ENCODE results near the gene LIM2.

Gene LIM2

GRCh38 chr19:51394050-51394836 lies 6.5 kb upstream of the LIM2 start:
- DNase-seq = peak; percentile 96

DNA sequence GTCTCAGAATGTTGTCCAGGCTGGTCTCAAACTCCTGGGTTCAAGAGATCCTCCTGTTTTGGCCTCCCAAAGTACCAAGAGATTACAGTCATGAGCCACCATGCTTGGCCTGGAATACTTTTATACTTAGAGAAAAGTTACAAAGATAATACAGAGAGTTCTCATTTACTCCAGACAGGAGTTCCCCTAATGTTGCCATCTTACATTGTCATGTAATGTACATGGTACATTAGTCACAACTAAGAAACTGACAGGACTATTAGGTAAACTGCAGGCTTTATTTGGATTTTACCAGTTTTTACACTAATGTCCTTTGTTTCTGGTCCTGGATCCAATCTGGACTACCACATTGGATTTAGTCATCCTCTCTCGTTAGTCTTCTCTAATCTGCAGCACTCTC lies 4.9 kb upstream of the LIM2 start:
- DNase-seq = no peak

DNA sequence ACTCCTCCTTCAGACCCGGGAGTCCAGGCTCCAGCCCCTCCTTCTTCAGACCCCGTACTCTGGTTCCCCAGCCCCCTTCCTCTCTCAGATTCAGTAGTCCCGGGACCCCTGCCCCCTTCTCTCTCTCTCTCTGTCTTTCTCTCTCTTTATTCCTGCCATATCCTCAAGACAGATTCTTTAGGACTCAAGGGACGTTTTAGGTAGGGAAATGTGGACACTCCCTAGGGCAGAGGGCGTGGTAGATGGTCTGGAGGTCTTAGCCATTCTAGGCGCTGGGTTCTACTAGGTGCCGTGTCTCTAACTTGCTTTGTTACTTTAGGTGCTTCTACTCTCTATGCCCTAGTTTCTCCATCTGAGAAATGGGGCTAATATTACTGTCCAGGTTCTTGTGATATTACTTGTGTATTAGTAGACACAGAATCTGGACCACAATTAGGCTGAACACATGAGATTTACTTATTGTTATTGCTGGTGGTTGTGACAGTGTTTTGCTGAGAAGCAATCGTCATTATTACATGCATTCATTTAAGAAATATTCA lies 3.4 kb upstream of the LIM2 start:
- no peak for DNase-seq

DNA sequence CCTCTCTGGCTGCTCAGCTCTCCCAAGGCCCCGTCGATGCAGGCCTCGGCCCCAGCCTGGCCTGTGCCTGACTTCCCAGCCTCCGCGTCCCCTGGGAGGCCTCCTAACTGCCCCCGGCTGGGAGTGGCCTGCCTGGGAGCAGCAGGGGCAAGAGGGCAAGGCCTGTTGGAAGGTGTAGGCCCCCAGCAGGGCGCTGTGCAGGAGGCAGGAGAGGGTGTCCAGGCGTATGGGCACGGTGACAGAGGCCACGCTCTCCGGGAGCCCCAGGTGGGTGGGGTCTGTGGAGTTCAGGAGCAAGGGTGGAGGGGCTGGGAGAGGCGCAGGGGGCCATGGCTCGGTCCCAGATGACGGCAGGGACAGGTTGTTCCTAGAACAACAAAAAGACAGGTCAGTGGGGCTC lies 1.4 kb upstream of the LIM2 start:
- no peak for DNase-seq

GRCh38 chr19:51386882-51387520 lies 773 bp downstream of the LIM2 start:
- peak; percentile 38 for DNase-seq

- no peak for DNase-seq
Observed at GRCh38 chr19:51382004-51382403, 5.8 kb downstream of the LIM2 start.

DNA sequence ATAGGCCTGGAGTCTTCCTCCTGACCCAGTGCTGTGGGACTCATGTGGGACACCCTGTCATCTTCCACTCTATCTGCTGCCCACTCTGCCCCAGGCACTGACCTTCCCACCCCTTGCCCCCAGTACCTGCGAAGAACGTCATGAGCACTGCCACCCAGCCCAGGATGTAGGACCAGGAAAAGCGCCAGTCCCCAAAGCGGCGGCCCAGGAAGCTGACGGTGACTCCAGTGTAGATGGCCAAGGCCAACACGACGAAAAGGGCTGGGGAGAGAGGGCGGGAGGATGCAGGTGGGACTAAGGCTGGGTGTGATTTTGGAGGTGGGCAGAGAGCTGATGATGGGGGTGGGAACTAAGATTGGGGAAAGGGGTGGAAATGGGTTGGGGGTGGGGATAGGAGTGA lies 7.4 kb downstream of the LIM2 start:
- no peak for DNase-seq

- DNase-seq = no peak
Observed at GRCh38 chr19:51377422-51377821, 10.4 kb downstream of the LIM2 start.

DNA sequence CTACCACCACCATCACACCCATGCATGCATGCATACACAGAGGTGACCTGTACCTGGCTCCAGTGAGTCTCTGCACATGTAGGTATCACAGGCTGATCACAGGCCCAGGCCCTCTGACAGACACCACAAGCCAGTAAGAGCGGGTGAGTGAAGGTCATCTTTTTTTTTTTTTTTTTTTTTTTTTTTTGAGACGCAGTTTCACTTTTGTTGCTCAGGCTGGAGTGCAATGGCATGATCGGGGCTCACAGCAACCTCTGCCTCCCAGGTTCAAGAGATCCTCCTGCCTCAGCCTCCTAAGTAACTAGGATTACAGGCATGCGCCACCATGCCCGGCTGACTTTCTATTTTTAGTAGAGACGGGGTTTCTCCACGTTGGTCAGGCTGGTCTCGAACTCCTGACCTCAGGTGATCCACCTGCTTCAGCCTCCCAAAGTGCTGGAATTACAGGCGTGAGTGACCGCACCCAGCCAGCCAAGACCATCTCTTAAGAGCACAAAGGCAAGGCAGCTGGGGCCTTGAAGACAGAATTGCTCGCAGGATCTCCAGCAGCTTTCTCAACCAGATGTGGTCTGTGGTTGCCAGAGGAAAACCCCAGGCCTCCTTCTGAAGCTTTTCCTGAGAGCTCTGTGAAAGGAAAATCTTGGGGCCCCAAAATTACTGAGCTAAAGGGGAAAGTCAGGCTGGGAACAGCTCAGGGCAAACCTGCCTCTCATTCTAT lies 12.1 kb downstream of the LIM2 start:
- DNase-seq = peak; percentile 48

DNA sequence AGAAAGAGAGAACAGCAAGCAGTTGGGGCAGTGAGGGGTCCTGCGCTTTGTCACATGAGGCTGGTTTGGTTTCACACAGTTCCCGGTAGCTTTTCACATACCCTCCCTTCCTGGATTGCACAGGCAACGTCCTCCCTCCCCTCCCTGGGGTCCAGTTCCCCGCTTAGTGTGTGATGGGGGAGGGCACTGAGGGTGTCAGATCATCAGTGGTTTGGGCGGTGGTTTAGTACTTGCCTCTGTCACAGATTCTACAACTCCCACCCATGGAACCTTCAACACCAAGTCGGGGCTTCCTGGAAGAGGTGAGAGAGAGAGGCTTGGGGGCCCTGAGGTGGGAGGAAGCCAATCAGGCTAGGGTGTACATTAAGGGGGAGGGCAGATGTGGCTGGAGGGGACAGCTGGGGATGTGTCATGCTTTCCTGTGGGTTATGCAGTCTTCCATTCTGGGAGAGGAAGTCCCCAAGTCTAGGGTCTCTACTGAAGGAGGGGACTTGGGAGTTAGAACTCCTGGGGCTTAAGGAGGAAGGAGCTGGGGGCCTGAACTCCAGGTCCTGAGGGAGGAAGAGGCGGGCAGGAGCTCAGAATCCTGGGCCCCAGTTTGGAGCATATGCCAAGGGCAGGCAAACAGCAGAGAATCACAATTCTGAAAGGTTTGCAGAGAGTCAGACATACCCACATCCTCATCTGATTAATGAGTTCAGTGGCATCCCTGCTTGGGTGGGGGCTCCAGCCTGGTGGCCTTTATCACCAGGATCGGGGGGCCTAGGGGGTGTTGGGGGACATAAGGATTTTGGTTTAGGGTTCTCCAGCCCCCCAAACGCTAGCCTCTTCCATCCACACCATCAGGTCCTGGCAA lies 14.9 kb downstream of the LIM2 start, which contains the start of gene NKG7:
Gene NKG7 (minus strand): TSS at position 6 of the 856 bp plus-strand sequence. CDS start 119 bp downstream, outside the sequence.
- peak; percentile 89 for DNase-seq

- DNase-seq = no peak
Observed at GRCh38 chr19:51372021-51372648, 15.6 kb downstream of the LIM2 start.

- no peak for DNase-seq
Observed at GRCh38 chr19:51371186-51371690, 16.5 kb downstream of the LIM2 start.

DNA sequence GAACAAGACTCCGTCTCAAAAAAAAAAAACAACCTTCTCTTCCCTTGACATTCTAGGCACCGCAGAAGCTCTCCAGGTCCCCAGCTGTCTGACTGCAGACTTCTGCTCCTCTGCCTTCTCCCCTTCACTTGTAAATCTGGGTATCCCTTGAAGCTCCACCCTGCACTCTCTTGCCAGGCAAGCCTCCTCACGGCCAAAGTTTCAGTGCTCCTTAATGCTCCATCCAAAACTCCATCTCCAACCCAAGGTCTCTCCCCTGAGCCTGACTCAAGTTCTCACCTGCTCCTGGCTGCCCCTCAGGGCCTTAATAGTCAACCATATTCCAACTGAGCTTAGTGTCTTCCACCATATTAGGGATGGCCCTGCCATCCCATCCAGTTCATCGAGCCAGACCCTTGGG lies 17.5 kb downstream of the LIM2 start:
- DNase-seq = no peak

DNA sequence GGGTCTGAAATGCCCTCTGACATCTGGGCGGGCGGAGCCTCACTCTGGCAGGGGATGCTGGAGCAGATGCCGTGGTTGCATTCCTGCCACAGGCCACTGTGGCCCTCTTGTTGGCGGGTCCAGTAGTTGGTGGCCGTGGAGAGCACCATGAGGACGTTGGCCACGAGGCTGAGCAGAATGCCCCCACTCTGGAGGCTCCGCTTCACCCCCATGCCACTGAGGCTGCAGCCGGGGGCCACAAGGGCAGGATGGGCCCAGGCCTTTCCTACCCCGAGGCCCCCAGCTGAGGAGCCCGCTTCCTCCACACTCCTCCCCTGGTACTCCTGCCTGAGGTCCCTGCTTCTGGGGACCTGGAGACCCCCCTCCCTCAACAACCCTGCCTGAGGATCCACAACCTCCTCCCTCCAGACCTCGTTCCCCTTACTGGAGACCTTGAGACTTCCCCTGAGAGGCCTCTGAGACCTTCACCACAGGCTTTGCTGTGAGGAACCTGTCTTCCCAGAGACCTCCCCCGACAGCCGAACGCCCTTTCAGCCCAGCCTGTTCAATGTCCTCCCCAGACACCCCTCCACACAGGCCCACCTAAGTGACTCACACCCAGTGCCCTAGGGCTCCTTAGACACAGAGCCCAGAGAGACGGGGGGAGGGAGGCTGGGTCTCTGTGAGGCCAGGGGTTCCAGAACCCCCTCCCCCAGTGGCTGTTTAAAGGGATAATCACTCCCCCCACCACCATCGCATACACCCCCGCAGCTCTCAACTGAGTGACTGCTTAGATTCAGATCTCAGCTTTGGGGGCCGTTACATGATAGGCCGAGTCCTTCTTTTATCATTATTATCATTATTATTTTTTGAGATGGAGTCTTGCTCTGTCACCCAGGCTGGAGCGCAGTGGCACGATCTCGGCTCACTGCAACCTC lies 19.1 kb downstream of the LIM2 start, which contains the start of gene CLDND2:
Gene CLDND2 (minus strand): TSS at position 638 of the 917 bp plus-strand sequence. CDS start 426 bp downstream, at position 212.
- peak; percentile 37 for DNase-seq

GRCh38 chr19:51367565-51368365 lies 20.0 kb downstream of the LIM2 start:
- DNase-seq = peak; percentile 97

DNA sequence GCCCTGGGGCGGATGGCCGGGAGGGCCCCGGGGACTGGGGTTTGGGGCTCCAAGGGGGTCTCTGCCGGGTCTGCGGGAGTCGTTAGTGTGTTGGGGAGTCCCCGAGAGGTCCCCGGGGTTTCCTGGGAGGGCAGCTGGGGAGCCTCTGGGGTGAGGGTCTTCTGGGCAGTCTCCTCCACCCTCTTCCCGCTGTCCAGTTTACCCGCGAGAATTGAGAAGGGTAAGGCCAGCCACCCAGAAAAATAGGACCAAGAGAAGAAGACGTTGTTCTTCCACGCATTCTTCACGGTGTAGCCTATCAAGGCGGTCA lies 20.6 kb downstream of the LIM2 start:
- DNase-seq = no peak

- peak; percentile 96 for DNase-seq
Observed at GRCh38 chr19:51366389-51367254, 21.2 kb downstream of the LIM2 start.

DNA sequence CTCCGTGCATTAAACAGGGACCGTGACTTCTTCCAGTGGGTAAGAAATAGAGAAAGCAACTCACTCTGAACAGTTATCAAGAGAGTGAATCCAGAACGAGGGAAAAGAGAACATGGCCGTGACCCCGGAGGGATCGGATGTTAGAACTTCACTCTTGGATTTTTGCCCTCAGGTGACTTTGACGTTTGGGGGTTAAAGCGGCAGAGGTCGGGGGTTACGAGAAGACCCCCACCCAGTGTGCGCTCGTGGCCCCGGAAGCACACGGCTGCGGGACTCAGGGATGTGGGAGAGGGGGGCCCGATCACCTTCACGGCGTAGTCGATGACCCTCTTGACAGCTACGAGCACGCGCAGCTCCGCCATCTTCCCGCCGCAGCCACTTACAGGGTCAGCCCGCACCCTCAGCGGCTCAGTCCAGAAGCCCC lies 21.8 kb downstream of the LIM2 start, which contains the start of gene ETFB:
Gene ETFB (minus strand): TSS at position 424 of the 424 bp plus-strand sequence. CDS start 62 bp downstream, at position 362.
- no peak for DNase-seq

Data from CD4-positive, alpha-beta T cell treated with Interleukin-21 for 1 hour (primary cell).